ENCODE data around the gene ITGBL1. TPM values are rescaled to one million over a fixed set of nuclear protein-coding genes. Genes with fewer than 3 reads are reported as not detected.
A peak's percentile ranks its signal among the peaks of the same experiment; 100 is the strongest.

ITGBL1 gene
- total RNA-seq, 1 experiment from 2014 or later = 0.22 TPM

- TF ChIP-seq, protein P1, sequence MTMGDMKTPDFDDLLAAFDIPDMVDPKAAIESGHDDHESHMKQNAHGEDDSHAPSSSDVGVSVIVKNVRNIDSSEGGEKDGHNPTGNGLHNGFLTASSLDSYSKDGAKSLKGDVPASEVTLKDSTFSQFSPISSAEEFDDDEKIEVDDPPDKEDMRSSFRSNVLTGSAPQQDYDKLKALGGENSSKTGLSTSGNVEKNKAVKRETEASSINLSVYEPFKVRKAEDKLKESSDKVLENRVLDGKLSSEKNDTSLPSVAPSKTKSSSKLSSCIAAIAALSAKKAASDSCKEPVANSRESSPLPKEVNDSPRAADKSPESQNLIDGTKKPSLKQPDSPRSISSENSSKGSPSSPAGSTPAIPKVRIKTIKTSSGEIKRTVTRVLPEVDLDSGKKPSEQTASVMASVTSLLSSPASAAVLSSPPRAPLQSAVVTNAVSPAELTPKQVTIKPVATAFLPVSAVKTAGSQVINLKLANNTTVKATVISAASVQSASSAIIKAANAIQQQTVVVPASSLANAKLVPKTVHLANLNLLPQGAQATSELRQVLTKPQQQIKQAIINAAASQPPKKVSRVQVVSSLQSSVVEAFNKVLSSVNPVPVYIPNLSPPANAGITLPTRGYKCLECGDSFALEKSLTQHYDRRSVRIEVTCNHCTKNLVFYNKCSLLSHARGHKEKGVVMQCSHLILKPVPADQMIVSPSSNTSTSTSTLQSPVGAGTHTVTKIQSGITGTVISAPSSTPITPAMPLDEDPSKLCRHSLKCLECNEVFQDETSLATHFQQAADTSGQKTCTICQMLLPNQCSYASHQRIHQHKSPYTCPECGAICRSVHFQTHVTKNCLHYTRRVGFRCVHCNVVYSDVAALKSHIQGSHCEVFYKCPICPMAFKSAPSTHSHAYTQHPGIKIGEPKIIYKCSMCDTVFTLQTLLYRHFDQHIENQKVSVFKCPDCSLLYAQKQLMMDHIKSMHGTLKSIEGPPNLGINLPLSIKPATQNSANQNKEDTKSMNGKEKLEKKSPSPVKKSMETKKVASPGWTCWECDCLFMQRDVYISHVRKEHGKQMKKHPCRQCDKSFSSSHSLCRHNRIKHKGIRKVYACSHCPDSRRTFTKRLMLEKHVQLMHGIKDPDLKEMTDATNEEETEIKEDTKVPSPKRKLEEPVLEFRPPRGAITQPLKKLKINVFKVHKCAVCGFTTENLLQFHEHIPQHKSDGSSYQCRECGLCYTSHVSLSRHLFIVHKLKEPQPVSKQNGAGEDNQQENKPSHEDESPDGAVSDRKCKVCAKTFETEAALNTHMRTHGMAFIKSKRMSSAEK (CRISPR knock-in tag; IDR thresholded peaks at IDR 0.05; ENCODE audit: borderline replicate concordance) = no peak
Observed at GRCh38 chr13:101623470-101624209, 171.2 kb downstream of the ITGBL1 start (continued).

DNA sequence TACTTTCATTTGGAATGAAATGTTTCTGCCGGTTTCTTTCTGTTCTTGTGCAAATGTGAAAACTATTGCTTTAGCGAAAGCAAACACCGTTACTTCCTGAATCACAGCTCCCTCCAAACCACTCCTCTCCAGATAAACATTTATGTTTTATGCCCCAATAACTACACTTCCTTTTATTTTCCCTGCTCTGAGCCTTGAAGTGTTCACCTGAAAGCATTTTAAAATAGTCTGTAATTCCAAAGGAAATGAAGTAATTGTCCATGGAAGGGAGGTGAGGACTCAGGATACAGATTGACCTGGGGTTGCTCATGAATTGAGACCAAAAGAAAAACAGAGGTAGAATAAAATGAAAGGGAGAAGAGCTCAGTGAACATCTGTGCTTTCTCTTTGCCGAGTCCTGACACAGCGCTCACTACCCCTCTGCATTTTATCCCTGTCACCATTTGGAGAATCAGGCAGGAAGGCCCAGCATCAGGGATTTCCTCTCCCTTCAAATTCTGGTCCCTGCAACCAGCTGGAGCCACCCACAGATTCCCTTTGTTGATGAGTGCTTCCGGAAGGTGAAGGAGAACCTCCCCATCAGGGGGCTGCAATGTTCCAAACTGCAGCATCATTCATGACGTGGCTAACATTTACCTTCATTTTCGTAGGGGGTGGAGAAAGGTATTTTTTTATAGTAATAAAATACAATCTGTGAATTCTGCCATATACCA lies 171.9 kb downstream of the ITGBL1 start:
- H3K27me3 Mint-ChIP-seq (ENCODE audit: low read depth) = no peaks in the 10 kb centered on the region
- ChIA-PET CTCF (no interaction called here), POLR2A (no interaction called here)
- peak; percentile 22 for DNase-seq (ENCODE audit: low spot score)
- H3K4me1 Mint-ChIP-seq = peaks cover 38% of the 10 kb centered on the region
- peak; percentile 79 for ATAC-seq
- H3K4me3 Mint-ChIP-seq = no peak overlapping the region
- peak overlapping the region; percentile 58 for H3K27ac Mint-ChIP-seq
- H3K36me3 Mint-ChIP-seq = no peaks in the 10 kb centered on the region
- H3K9me3 Mint-ChIP-seq = no peaks in the 10 kb centered on the region
- TF ChIP-seq, protein P2, sequence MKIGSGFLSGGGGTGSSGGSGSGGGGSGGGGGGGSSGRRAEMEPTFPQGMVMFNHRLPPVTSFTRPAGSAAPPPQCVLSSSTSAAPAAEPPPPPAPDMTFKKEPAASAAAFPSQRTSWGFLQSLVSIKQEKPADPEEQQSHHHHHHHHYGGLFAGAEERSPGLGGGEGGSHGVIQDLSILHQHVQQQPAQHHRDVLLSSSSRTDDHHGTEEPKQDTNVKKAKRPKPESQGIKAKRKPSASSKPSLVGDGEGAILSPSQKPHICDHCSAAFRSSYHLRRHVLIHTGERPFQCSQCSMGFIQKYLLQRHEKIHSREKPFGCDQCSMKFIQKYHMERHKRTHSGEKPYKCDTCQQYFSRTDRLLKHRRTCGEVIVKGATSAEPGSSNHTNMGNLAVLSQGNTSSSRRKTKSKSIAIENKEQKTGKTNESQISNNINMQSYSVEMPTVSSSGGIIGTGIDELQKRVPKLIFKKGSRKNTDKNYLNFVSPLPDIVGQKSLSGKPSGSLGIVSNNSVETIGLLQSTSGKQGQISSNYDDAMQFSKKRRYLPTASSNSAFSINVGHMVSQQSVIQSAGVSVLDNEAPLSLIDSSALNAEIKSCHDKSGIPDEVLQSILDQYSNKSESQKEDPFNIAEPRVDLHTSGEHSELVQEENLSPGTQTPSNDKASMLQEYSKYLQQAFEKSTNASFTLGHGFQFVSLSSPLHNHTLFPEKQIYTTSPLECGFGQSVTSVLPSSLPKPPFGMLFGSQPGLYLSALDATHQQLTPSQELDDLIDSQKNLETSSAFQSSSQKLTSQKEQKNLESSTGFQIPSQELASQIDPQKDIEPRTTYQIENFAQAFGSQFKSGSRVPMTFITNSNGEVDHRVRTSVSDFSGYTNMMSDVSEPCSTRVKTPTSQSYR (CRISPR knock-in tag; IDR thresholded peaks at IDR 0.05) = no peak
- TF ChIP-seq GTF2I (CRISPR knock-in tag; conservative IDR thresholded peaks at IDR 0.05) (no peak), OVOL2 (CRISPR knock-in tag; IDR thresholded peaks at IDR 0.05; ENCODE audit: borderline replicate concordance) (no peak), MXD4 (CRISPR knock-in tag; IDR thresholded peaks at IDR 0.05; ENCODE audit: borderline replicate concordance) (no peak)
- TF ChIP-seq, protein P3, sequence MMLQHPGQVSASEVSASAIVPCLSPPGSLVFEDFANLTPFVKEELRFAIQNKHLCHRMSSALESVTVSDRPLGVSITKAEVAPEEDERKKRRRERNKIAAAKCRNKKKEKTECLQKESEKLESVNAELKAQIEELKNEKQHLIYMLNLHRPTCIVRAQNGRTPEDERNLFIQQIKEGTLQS (CRISPR knock-in tag; conservative IDR thresholded peaks at IDR 0.05) = no peak

GRCh38 chr13:101624981-101625380 lies 172.5 kb downstream of the ITGBL1 start:
- no peaks in the 10 kb centered on the region for H3K9me3 Mint-ChIP-seq
- DNase-seq (ENCODE audit: low spot score) (no peak), ATAC-seq (no peak; the same call in 1 of the 2 replicates)
- TF ChIP-seq RELA (CRISPR knock-in tag; IDR thresholded peaks at IDR 0.05; ENCODE audit: borderline replicate concordance) = no peak
- TF ChIP-seq SMAD3 (CRISPR knock-in tag; IDR thresholded peaks at IDR 0.05; ENCODE audit: borderline replicate concordance) = no peak
- TF ChIP-seq NR2C2 (CRISPR knock-in tag; IDR thresholded peaks at IDR 0.05) = no peak
- H3K27me3 Mint-ChIP-seq (ENCODE audit: low read depth) = no peaks in the 10 kb centered on the region
- H3K4me1 Mint-ChIP-seq = peaks cover 38% of the 10 kb centered on the region
- H3K36me3 Mint-ChIP-seq = no peaks in the 10 kb centered on the region
- H3K4me3 Mint-ChIP-seq = no peak overlapping the region
- H3K27ac Mint-ChIP-seq = no peak overlapping the region
- ChIA-PET CTCF (no interaction called here), POLR2A (no interaction called here)

DNA sequence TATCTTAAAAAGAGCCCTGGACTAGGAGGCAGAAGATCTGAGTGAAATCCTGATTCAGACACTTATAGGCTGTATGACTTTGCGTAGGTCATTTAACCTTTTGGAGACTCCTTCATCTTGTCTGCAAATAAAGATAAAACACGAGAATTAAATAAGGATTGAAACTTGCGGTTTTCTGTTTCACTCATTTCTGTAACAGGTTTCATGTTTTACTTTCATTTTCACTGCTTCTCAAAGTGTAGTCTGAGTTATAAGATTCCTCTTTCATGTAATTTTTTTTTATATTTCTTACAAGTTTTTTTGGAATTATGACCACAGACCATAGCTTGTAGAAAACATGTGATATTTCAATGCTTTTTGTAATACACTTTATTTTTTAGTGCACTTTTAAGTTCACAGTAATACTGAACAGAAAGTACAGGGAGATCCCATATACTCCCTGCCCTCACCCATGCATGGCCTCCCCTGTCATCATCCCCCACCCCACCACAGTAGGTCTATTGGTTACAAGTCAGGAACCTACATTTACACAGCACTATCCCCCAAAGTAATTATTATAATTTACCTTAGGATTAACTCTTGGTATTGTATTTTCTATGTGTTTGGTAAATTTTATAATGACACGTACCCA lies 174.6 kb downstream of the ITGBL1 start:
- DNase-seq (ENCODE audit: low spot score) (no peak), ATAC-seq (no peak)
- Mint-ChIP-seq H3K9me3 (no peaks in the 10 kb centered on the region), H3K4me3 (no peak overlapping the region), H3K27ac (no peak overlapping the region), H3K36me3 (no peaks in the 10 kb centered on the region), H3K27me3 (ENCODE audit: low read depth) (no peaks in the 10 kb centered on the region), H3K4me1 (peaks cover 34% of the 10 kb centered on the region)
- ChIA-PET CTCF (no interaction called here), POLR2A (no interaction called here)
- no peak for TF ChIP-seq ATF1 (CRISPR knock-in tag; IDR thresholded peaks at IDR 0.05)
- TF ChIP-seq, protein P2 (CRISPR knock-in tag; IDR thresholded peaks at IDR 0.05) = no peak
- TF ChIP-seq HMGA2 (CRISPR knock-in tag; IDR thresholded peaks at IDR 0.05) = no peak
- TF ChIP-seq JUN (CRISPR knock-in tag; IDR thresholded peaks at IDR 0.05) = no peak
- TF ChIP-seq, protein P4, sequence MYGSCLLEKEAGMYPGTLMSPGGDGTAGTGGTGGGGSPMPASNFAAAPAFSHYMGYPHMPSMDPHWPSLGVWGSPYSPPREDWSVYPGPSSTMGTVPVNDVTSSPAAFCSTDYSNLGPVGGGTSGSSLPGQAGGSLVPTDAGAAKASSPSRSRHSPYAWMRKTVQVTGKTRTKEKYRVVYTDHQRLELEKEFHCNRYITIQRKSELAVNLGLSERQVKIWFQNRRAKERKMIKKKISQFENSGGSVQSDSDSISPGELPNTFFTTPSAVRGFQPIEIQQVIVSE (CRISPR knock-in tag; IDR thresholded peaks at IDR 0.05; ENCODE audit: borderline replicate concordance) = no peak
- no peak for TF ChIP-seq ETV6 (CRISPR knock-in tag; IDR thresholded peaks at IDR 0.05)
